Stimulated activated CD8-positive, alpha-beta memory T cell treated with anti-CD3 and anti-CD28 coated beads, Interleukin-15, amount 100 ng/mL, for 4 hours (primary cell): ENCODE data around the gene ACTG1.

Experiments
- DNase-seq, 2 donors: peaks; one replicate each; pipeline ENCODE4 v3.0.0-alpha.2; 2020; ENCODE audit warnings: low read depth in 2 of 2

ACTG1 gene

DNA sequence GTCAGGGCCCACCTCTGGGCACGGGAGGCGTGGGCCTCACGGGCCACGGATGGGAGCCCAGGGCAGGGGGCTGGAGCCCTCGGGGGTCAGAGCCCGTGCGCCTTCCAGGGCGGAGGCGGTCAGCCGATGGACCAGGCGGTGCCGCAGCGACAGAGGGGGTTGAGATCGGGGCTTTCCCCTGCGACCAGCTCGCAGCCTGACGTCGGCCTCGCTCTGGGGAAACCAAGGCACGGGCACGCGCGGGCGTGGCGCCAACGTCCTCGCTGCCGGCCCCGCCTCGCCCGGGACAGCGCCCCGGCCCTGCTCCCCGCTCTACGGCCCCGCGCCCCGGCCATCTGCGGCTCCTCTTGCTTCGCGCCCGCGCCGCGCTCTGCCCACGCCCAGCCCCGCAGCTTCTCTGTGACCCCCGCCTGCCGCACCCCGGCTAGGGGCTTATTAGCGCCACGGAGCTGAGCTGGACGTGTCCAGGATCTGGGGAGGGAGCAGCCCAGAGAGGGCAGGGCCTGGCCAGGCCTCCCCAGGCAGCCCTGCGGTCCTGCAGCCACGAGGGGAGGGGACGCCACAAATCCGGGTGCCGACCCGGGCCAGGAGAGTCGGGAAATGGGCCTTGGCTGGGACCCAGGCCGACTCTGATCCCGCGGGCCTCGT lies 13.5 kb downstream of the ACTG1 start:
- no peak for DNase-seq

DNA sequence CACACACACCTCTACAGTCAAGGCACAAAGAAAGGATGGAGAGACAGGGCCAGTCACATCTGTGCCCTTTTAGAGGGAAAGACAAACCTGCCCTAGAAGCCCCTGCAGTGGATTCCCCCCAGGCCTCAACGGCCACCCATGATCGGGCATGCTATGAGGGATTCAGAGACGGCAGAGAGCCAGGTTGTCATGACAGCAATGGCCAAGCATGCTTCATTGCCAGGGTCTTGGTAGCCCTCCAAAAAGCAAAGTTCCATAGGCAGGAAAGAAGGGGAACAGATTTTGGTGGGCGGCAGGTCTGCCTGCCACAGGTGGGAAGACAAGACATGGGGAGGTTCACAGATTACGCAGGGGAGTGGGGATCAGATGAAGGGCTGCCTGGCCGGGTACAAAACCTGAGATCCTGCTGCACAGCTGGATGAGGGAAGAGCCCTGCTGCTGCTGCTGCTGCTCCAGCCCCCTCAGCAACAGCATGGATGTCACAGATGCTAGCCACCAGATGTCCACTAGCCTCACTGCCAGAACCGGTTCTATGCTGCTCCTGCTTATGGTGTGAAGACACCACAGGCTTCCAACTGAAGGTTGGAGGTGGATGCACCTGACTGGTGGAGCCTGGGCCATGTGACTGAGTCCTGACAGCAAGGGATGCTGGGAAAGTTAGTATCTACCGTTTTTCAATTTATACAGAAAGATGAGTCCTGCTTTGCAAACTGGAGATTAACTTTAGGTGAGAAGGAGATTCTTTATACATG lies 17.8 kb downstream of the ACTG1 start:
- no peak for DNase-seq

DNA sequence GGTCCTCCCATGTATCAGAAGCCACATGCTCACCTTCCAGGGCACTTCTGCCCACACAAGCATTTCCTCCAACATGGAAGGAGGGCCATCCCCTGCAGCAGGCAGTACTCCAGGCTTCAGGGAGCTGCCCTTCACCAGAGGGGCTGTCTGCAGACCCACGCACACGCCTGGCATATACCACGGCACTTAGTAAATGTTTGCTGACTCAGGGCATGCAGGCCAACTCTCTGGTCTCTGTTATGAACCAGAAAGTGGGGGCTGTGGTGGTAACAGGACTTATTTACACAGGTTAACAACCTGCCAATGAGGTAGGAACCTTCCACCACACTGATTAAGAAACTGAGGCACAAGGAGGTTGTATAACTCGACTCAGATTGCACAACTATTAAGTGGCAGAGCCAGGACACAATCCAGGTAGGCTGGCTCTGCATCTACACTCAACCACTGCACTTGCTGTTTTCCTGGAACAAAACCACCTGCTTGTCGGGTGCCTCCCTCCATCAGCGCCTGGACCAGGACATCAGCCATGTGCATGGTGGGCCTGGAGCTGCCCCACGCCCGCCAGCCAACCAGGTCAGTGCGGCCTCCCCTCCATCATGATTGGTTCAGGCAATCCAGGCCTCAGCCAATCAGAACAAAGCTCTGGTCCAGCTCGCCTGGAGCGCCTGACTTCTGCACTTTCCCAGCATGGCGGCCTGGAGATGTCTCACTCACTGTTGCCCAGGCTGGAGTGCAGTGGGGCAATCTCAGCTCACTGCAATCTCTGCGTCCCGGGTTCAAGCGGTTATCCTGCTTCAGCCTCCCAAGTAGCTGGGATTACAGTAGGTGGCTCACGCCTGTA lies 19.2 kb downstream of the ACTG1 start:
- DNase-seq: no peak

DNA sequence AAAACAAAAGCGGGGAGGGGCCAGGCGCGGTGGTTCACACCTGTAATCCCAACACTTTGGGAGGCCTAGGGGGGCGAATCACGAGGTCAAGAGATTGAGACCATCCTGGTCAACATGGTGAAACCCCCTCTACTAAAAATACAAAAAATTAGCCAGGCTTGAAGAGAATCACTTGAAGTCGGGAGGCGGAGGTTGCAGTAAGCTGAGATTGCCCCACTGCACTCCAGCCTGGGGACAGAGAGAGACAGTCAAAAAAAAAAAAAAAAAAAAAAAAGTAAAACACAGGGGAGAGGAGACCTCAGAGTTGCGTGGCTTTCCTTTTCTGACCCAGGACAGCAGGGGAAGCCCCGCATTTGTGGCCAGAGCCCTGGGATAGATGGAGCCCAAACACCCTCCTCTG lies 19.9 kb downstream of the ACTG1 start:
- DNase-seq: no peak

DNA sequence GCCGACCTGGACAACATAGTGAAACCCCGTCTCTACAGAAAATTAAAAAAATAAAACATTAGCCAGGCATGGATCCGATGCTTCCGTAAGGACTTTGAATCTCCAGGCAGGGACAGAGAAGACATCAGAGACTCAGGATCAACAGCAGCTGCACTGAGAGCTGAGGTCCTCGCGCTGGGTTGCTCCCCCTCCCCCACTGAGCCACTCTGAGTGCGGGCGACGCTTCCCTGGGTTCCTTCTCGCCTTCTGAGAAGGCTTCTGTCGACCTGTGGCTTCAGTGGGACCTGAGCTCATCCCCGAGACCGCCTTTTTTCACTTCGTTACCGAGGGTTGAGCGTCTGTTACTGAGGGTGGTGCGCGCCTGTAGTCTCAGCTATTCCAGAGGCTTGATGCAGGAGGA lies 20.4 kb downstream of the ACTG1 start:
- DNase-seq: no peak

DNA sequence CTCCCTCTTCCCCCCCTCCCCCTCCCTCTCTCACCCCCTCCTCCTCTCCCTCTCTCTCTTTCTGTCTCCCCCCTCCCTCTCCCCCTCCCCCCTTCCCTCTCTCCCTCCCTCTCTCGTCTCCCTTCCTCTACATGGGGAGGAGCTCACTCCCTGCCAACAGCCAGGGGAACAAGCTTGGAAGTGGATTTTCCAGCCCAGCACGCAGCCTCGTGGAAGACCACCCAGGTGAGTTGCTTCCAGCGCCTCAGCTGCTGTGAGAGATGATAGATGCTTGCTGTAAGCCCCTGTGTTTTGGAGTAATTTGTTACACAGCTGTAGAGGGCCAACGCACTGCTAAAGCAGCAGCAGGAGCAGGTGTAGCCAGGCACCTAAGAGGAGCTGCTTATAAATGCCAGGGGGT lies 20.8 kb downstream of the ACTG1 start:
- DNase-seq: no peak

DNA sequence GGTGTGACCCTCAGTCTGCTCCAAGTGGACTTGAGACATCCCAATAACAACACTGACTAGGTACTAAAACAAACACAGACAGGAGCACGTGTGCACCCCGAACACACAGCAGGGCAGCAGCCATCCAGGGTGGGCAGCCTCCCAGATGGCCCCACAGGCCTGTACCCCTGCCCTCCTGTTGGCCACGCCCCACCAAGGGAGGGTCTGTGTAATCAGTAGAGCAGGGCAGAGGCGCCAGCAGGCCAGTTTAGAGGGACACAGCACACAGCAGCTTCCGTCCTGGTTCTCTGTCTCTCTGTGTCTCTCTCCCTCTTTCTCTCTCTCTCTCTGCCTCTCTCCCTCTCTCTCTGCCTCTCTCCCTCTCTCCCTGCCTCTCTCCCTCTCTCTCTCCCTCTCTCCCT lies 21.4 kb downstream of the ACTG1 start:
- no peak for DNase-seq

DNA sequence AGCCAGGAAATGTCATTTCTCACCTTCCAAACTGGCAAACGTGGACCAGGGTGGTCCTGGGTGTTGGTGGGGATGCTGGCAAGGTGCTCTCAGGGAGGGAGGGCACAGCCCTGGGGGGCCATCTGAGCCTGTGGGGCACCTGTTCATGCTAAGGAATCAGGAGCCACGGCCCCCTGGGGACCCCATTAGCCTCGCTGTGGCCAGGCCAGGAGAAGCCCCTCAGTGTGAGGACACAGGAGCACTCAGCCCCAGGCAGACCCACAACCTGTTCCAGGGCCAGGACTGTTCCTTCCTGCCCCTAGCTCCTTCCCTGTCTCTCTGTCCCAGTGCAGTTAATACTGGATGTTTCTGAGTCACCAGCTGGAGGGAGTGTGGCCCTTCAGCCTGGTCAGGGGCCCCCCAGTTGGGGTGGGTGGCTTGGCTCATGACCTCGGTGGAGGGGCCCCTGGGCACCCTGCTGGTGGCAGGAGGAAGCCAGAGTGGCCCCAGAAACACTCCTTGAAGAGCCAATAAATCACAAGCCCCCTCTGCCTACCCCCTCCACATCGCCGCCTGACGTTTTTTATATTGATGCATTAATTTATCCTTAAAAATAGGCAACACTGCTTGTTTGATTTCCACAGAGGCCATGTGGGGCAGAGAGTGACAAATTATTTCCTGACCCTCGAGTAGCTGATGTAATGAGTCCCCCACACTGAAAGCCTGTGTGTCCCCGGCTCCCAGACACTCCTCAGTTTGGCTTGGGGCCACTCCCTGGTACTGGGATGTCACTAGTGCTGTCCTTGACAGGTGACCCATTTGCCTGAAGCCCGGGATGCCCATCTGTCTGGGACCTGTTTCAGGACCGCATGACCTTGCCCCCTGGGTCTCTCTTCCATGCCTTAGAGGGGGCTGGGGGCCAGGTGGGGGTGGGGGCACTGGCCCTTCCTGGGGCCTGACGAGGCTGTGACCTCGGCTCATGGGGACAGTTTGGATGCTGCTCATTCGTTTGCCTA lies 22.3 kb downstream of the ACTG1 start:
- no peak for DNase-seq

DNA sequence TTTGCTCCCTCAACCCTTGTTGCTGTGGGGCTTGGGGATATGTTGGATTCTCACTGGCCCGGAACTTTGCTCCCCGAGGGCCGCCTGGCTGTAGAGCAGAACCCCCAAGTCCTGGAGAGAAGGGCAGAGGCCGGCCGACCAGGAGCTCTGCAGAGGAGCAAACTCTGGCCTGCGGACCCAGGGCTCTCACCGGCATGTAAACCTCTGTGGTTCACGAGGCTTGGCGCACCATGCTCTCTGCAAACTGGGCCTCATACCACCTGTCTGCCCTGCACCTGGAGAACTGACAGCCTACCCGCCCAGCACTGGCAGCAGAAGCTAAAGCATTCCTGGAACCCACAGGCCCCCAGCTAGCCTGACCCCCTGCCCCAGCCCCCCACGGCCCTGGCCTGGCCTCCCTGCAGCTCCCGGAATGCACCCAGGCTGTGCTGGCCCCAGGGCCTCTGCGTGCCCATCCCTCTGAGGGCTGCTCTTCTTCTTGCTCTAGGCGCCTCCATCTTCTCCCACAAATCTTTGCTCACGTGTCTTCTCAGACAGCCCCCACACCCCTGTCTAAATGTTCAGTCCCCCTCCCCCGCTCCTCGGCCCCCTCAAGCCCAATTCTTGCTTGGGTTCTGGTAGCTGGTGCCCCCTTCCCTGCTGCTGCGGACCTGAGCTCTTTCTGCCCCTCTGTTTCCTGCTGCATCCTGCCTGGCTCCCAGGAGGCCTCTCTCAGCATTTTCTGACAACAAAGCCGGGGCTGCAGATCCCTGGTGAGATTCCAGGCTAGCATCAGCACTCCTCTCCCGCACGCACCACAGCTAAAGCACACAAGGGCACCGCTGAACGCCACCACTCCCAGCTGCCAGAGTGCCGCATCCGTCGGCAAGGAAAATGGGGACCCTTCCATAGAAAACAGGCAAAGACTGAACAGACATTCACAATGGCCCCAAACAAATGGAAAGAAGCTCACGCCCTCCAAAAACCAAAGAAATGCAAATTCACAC lies 23.3 kb downstream of the ACTG1 start:
- DNase-seq: no peak

DNA sequence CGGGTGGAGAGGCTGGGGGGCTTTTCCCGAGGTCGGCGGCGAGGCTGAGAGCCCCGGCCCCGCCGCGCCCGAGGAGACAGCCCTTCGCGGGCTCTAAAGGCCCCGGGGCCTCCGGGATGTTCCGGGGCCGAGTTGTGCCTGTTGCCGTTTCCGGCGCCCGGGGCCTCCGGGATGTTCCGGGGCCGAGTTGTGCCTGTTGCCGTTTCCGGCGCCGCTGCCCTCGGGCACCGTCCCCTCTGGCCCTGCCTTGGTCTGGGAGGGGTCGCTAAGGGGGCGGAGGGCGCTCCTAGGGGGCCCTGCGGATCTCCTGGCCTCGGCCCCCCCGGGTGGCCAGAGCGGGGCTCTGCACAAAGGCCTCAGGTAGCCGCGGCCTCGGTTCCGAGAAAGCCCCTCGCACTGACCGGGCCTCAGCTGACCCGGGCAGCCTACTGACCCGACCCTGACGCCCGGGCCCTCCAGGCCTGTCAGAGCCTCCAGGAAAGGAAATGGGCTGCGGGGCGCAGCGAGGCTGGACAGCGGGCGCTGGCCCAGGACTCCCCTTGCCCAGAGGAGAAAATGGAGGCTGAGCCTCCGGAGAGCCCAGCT lies 24.2 kb downstream of the ACTG1 start:
- no peak for DNase-seq

DNA sequence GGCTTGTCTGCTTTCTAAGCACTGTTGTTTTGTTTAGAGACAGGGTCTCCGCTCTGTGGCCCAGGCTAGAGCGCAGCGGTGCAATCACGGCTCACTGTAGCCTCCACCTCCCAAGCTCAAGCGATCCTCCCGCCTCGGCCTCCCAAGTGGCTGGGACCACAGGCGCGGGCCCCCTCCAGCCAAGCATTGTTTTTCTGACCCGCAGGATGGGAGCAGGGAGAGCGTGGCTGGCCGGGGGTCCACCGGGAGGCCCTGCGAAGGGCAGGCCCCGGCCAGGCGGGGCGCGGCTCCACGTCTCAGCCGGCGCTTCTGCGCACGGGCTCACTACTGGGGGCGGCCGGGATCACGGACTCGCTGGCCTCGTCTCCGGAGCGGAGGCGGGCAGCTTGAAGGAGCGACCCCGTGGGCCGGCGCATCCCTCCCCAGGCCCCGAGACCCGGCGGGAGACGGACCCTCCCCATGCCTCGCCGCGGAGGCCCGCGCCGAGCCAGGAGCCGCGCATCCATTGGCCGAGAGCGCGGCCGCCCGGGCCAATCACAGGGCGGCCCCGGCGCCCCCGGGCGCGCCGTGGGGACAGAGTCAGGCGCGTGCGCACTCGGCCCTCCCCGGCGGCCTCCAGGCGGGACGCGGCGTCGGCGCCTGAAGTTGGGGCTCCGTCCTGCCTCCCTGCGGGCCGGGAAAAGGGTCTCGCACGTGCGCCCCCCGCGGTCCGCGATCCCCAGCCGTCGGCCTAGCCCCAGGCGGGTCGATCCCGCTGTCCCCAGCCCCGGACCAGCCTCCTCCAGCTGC lies 24.9 kb downstream of the ACTG1 start:
- DNase-seq: peak; percentile 57 to 63

DNA sequence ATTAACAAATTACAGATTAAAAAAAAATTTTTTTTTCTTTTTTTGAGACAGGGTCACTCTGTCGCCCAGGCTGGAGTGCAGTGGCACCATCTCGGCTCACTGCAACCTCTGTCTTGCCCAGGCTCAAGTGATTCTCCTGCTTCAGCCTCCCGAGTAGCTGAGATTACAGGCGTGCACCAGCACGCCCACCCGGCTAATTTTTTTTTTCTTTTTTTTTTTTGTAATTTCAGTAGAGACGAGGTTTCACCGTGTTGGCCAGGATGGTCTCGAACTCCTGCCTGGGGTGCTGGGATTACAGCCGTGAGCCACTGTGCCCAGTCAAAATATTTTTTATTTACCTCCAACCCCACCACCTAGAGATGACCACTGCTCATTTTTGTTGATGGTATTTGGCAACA lies 25.5 kb downstream of the ACTG1 start:
- DNase-seq: no peak

DNA sequence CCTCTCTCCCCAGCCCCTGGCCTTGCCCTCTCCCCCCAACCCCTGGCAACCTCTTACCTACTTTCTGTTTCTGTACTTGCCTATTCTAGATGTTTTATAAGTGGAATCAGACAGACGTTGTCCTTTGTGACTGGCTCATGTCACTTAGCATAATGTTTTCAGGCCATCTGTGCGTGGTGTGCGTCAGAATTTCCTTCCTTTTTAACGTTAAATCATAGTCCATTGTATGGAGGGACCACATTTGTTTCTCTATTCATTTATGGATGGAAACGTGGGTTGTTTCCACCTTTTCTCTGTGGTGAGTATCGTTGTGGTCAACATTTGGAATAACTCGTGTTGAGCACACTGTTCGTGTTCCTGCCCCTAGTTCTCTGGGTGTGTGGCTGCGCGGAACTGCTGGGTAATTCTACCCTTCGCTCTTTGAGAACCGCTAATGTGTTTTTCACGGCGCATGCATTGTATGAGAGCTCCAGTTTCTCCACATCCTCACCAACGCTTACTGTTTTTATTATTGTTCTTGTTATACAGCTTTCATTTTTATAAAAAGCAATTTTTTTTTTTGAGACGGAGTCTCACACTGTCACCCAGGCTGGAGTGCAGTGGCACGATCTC lies 26.3 kb downstream of the ACTG1 start:
- no peak for DNase-seq

DNA sequence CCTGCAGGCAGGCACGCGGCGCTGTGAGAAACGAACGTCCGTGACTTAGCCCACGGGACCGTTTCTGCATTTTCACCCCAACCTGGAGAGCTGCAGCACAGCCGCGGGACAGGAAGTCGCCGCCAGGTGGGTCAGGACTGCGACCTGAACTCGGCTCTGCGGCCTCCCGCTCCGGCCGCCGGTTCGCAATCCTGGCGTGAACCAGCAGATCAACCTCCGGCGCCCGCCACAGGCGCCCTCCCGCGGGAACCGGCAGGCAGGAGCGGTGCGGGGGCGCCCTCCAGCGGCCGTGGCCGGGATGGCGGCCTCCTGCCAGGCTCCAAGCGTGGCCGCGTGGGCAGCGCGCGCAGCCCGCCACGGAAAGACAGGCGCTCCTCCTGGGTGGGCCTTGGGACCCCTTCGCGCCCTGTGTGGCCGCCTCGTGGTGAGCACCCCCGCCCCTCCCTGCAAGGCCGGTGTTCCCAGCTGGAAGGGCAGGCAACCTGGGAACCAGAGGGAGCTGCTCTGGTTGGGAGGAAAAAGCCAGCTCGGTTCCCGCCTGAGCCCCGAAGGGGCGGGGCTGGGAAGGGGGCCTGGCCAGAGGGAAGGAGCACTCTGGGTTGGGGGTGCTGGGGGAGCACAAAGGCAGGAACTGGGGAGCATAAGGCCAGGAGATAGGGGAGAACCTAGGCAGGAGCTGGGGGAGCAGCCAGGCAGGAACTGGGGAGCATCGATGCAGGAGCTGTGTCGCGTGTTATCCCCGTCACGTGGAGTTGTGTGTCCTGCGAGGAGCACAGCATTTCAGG lies 28.2 kb downstream of the ACTG1 start:
- DNase-seq: peak; percentile 64 to 76

DNA sequence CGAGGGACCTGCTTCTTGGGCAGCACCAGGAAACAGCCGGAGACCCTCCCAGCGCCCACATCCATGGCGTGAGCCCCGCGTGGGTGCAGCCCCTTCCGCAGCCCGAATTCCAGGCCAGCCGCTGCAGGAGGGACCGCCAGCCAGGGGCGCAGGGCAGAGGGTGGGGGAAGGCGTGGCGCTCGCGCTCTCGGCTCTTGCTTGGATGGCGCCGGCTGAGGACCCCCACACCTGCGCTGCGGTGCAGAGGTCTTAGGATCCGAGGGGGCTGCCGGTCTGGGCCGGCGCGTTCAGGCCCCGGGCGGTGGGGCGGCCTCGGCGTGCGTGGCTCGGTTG lies 28.8 kb downstream of the ACTG1 start:
- no peak for DNase-seq

DNA sequence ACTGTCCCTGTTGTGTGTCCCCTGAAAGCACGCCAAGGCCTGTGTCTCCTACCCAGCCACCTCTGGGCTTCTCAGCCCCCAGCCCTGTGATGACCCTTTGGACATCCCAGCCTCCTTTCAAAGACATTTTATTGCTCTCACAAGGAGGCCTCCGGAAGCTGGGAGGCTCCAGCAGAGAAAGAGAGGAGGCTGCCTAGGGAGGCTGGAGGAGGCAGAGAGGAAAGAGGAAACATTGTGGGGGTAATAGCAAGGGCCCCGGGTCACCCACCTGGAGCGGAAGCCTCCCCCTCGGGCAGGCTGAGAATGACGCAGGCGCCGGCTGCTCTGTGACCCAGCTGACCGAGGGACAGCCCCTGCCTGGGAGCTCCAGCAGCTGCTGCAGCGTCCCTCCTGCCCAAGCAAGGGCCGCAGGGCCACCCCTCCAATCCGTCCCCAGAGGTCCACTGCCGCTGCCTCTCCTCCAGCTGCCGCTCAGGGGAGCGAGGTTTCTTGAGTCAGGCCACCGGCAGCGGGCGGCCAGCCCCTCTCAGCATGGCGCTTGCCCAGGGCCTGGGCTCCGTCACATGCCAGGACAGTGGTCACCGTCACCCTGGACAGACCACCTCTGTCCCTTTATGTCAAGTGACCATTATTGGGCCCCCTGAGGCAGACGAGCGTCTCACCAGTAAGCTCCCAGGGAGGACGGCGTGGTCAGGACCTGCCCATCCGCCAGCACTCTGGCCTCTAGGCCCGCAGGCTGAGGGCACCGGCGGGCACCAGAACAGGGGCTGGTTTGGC lies 29.3 kb downstream of the ACTG1 start:
- DNase-seq: no peak

DNA sequence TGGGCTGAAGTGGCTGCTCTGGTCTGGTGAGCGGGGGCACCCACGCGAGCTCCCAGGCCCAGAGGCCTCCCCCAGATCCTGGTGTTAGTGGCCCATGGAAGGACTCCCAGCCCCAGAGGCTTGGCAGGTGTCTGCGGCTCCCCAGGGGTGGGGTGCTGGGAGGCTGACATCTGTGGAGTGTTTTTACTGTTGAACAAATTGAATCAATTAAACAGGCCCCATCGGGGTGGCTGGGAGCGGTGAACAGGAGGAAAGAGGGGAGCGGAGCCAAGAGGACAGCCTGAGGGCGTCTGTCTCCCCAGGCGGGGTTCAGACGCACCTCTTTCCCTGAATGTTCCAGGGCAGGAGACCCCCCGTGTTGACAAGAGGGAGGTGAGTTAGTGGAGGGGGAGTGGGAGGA lies 29.9 kb downstream of the ACTG1 start:
- DNase-seq: no peak
